Mucosa of stomach (tissue), 1 donor: ENCODE data around the gene AFAP1L1.

Source experiments
- H3K27me3 ChIP-seq: one replicate; pipeline ENCODE4 v1.7.0; 2013; ENCODE audit warnings: mild to moderate bottlenecking, low read length; ENCODE audit not compliant: control insufficient read depth, insufficient read depth
- H3K36me3 ChIP-seq: one replicate; pipeline ENCODE4 v1.7.0; 2013; ENCODE audit warnings: low read length; ENCODE audit not compliant: control insufficient read depth, insufficient read depth
- H3K4me1 ChIP-seq: one replicate; pipeline ENCODE4 v1.7.0; 2013; ENCODE audit warnings: mild to moderate bottlenecking, low read length; ENCODE audit not compliant: control insufficient read depth, insufficient read depth
- H3K4me3 ChIP-seq: one replicate; pipeline ENCODE4 v1.7.0; 2013; ENCODE audit warnings: low read length
- H3K9ac ChIP-seq: one replicate; pipeline ENCODE4 v1.7.0; 2013; ENCODE audit warnings: mild to moderate bottlenecking, low read length, moderate library complexity
- H3K9me3 ChIP-seq: one replicate; pipeline ENCODE4 v1.7.0; 2013; ENCODE audit warnings: mild to moderate bottlenecking, low read length, moderate library complexity; ENCODE audit not compliant: control insufficient read depth
- donor health status: Pancreatic carcinoma.

The AFAP1L1 gene

GRCh38 chr5:149298163-149298562 lies 26.5 kb downstream of the AFAP1L1 start:
- Histone ChIP-seq H3K27me3 (no peaks in the 10 kb centered on the region), H3K4me1 (no peaks in the 10 kb centered on the region), H3K9me3 (no peaks in the 10 kb centered on the region), H3K4me3 (no peak overlapping the region), H3K9ac (no peak overlapping the region), H3K36me3 (no peaks in the 10 kb centered on the region)

- no peak overlapping the region for H3K9ac ChIP-seq
- no peaks in the 10 kb centered on the region for H3K4me1 ChIP-seq
- H3K4me3 ChIP-seq: no peak overlapping the region
- H3K36me3 ChIP-seq: no peaks in the 10 kb centered on the region
- H3K27me3 ChIP-seq: no peaks in the 10 kb centered on the region
- no peaks in the 10 kb centered on the region for H3K9me3 ChIP-seq
These were observed 27.3 kb downstream of the AFAP1L1 start for GRCh38 chr5:149298842-149299404.

- Histone ChIP-seq H3K27me3 (peaks cover 5% of the 10 kb centered on the region), H3K36me3 (no peaks in the 10 kb centered on the region), H3K9me3 (no peaks in the 10 kb centered on the region), H3K4me1 (no peaks in the 10 kb centered on the region), H3K4me3 (no peak overlapping the region), H3K9ac (no peak overlapping the region)
These were observed 27.9 kb downstream of the AFAP1L1 start for GRCh38 chr5:149299451-149300054.

DNA sequence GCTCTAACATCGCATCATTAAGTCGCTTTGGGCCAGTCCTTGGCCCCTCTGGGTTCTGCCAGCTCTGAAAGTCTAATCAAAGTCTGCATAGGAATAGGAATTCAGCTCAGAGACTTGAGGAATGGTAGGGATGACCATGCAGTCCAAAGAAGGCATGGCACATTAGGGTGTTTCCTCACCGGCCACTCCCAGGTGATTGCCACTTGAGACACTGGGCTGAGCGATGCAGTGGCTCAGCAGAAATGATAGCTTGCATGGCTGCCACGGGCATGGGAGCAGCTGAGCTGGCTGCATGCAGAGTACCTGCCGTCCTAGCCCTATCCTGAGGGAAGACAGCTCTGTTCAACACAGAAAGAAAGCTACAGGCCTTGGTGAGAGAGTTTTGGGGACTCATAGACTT lies 28.8 kb downstream of the AFAP1L1 start:
- H3K36me3 ChIP-seq: no peaks in the 10 kb centered on the region
- H3K9ac ChIP-seq: no peak overlapping the region
- no peak overlapping the region for H3K4me3 ChIP-seq
- H3K9me3 ChIP-seq: no peaks in the 10 kb centered on the region
- H3K27me3 ChIP-seq: peaks cover 7% of the 10 kb centered on the region
- H3K4me1 ChIP-seq: no peaks in the 10 kb centered on the region

DNA sequence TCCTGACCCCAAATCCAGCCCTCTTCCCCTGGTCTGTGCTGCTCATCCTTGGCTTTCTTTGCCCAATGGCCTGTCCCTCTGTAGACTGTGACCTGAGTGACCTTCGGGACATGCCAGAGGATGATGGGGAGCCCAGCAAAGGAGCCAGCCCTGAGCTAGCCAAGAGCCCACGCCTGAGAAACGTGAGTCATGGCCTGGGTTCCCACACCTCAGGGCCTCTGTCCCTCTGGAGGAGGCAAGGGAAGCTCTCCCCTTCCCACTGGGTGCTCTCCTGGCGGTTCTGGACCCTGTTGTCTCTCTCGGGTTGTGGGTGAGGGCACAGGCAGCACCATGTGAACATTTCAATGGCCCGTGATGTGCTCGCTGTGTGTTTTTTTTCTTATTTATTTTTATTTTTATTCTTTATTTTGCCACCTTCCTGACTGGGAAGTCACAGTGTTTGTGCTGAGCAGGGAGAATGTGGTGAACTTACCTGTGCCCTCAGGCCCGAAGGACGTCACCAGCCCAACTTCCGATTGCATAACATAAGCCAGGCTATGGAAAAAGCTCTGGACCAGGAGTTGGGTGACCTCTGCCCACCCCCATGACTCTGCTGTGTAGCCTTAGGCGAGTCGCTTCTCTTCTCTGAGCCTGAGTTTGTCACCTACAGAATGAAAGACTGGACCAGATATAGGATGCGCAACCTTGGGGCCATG lies 29.5 kb downstream of the AFAP1L1 start:
- no peak overlapping the region for H3K4me3 ChIP-seq
- no peak overlapping the region for H3K9ac ChIP-seq
- peaks cover 7% of the 10 kb centered on the region for H3K27me3 ChIP-seq
- H3K36me3 ChIP-seq: no peaks in the 10 kb centered on the region
- H3K4me1 ChIP-seq: no peaks in the 10 kb centered on the region
- no peaks in the 10 kb centered on the region for H3K9me3 ChIP-seq

- Histone ChIP-seq H3K27me3 (peaks cover 7% of the 10 kb centered on the region), H3K9ac (no peak overlapping the region), H3K4me1 (no peaks in the 10 kb centered on the region), H3K4me3 (no peak overlapping the region), H3K36me3 (no peaks in the 10 kb centered on the region), H3K9me3 (no peaks in the 10 kb centered on the region)
These were observed 30.2 kb downstream of the AFAP1L1 start for GRCh38 chr5:149301744-149302380.

GRCh38 chr5:149302641-149303040 lies 31.0 kb downstream of the AFAP1L1 start:
- H3K36me3 ChIP-seq: no peaks in the 10 kb centered on the region
- H3K4me1 ChIP-seq: no peaks in the 10 kb centered on the region
- H3K9me3 ChIP-seq: no peaks in the 10 kb centered on the region
- H3K27me3 ChIP-seq: peaks cover 7% of the 10 kb centered on the region
- H3K4me3 ChIP-seq: no peak overlapping the region
- H3K9ac ChIP-seq: no peak overlapping the region

- no peaks in the 10 kb centered on the region for H3K9me3 ChIP-seq
- H3K9ac ChIP-seq: no peak overlapping the region
- H3K4me1 ChIP-seq: no peaks in the 10 kb centered on the region
- H3K36me3 ChIP-seq: no peaks in the 10 kb centered on the region
- H3K4me3 ChIP-seq: no peak overlapping the region
- peaks cover 7% of the 10 kb centered on the region for H3K27me3 ChIP-seq
These were observed 31.6 kb downstream of the AFAP1L1 start for GRCh38 chr5:149303210-149303609.

DNA sequence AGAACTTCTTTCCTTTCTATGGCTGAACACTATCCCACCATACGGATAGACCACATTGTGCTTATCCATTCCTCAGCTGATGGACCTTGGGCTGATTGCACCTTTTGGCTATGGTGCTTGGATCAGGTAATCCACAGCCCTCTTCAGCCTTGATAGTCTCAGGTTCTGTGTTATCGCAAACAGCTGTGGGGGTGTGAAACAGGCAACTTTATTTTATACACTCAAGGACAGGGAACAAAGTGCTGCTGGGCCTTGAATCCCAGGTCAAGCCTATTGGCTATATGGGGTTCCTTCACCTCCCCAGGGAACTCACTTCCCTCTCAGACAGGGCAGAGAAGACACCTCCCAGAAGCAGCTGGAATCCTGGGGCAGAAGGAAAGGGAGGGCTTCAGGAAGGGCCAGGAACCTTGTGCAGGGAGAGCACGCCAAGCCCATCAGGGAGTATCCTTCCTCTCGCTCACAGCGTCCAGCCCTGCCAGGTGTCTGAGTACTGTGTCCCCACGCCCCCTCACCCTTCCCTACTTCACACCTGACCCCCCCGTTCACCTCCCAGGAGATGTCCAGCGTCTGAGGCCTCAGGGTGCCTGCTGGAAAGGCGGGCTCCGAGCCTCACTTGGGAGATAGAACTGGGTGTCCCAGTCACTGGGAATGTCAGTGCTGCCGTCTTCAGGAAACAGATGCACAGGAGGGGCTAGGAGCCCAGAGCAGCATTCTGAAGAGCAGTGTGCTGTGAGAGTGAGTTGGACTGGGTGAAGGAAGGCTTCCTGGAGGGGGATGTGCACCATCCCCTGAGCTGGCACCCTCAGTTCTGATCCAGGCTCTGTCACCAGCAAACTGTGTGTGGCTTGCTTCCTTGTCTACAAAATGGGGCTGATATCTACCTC lies 32.8 kb downstream of the AFAP1L1 start:
- peaks cover 7% of the 10 kb centered on the region for H3K27me3 ChIP-seq

GRCh38 chr5:149309354-149309753 lies 37.7 kb downstream of the AFAP1L1 start:
- peaks cover 3% of the 10 kb centered on the region for H3K27me3 ChIP-seq
- no peak overlapping the region for H3K9ac ChIP-seq
- H3K4me3 ChIP-seq: no peak overlapping the region
- H3K9me3 ChIP-seq: no peaks in the 10 kb centered on the region
- no peaks in the 10 kb centered on the region for H3K36me3 ChIP-seq
- H3K4me1 ChIP-seq: no peaks in the 10 kb centered on the region

More for the DNA sequence above, 32.8 kb downstream of the AFAP1L1 start:
- Histone ChIP-seq H3K4me1 (no peaks in the 10 kb centered on the region), H3K36me3 (no peaks in the 10 kb centered on the region), H3K4me3 (no peak overlapping the region), H3K9me3 (no peaks in the 10 kb centered on the region), H3K9ac (no peak overlapping the region)

GRCh38 chr5:149310488-149310887 lies 38.8 kb downstream of the AFAP1L1 start:
- Histone ChIP-seq H3K27me3 (no peaks in the 10 kb centered on the region), H3K36me3 (no peaks in the 10 kb centered on the region), H3K9me3 (no peaks in the 10 kb centered on the region), H3K4me1 (no peaks in the 10 kb centered on the region), H3K9ac (no peak overlapping the region), H3K4me3 (no peak overlapping the region)
